A549 (cell line): ENCODE measurements around the gene SEPTIN10. TPM values are rescaled to one million over a fixed set of nuclear protein-coding genes. Genes with fewer than 3 reads are reported as not detected.
A peak's percentile ranks its signal among the peaks of the same experiment; 100 is the strongest.

ENCODE experiments used
- ATAC-seq, 2 experiments: fragments of 200-7000 bp in 1 of 2; fragments of >200 bp in 1 of 2; cut with Nextera tagmentation in 1 of 2; cut with Tn5 transposase in 1 of 2; 3 replicates each; pipeline versions ENCODE4 v1.8.0 to v1.9.1; 2018 to 2020; ENCODE audit warnings: mild to moderate bottlenecking in 1 of 2, moderate library complexity in 1 of 2
- CTCF ChIA-PET: fragments of 300-600 bp; sonication (Branson Sonifier 250); formaldehyde crosslinking; extraction: SDS; loops from one replicate; lab custom pipeline; 2021; ENCODE audit warnings: antibody characterized with exemption, inconsistent platforms; lab: Yijun Ruan, JAX
- POLR2A ChIA-PET: fragments of 350-600 bp; formaldehyde crosslinking; extraction: SDS; loops from one replicate; lab custom pipeline; 2021; ENCODE audit warnings: antibody characterized with exemption, inconsistent platforms; lab: Yijun Ruan, JAX
- DNase-seq, 2 experiments: peaks; one replicate each; pipeline versions ENCODE4 v3.0.0 to v3.0.0-alpha.2; 2011 to 2016; ENCODE audit warnings: low read depth in 1 of 2, low spot score in 1 of 2
- FAIRE-seq: peaks from 2 replicates; lab custom pipeline; 2011; peaks lifted over from hg19 to GRCh38; lab: Jason Lieb, UNC
- H3K27ac ChIP-seq, 2 experiments: fragments of >200 bp; sonication (Bioruptor Twin); formaldehyde crosslinking; 3 replicates each; pipeline ENCODE4 v1.5.1; 2016 to 2017
- H3K4me1 ChIP-seq: fragments of >200 bp; sonication (Bioruptor Twin); formaldehyde crosslinking; 3 replicates; pipeline ENCODE4 v1.6.1; 2016
- H3K4me2 ChIP-seq: fragments of >200 bp; sonication (Bioruptor Twin); formaldehyde crosslinking; 3 replicates; pipeline ENCODE4 v1.6.1; 2016
- H3K4me3 ChIP-seq: fragments of >200 bp; sonication (Bioruptor Twin); formaldehyde crosslinking; 3 replicates; pipeline ENCODE4 v1.5.1; 2016
- H3K9me3 ChIP-seq: fragments of >200 bp; sonication (Bioruptor Twin); formaldehyde crosslinking; 3 replicates; pipeline ENCODE4 v1.6.1; 2016
- ATOH8 ChIP-seq: fragments of 250-450 bp; sonication (Bioruptor Pico); IDR thresholded peaks from 2 replicates; pipeline ENCODE4 v1.5.0; 2020; ENCODE audit warnings: low read depth, mild to moderate bottlenecking, moderate library complexity
- CBX2 ChIP-seq: fragments of 200-600 bp; sonication (generic); IDR thresholded peaks from 2 replicates; pipeline ENCODE4 v1.6.1; 2016; ENCODE audit warnings: low read depth, mild to moderate bottlenecking, borderline replicate concordance
- CHD4 ChIP-seq: fragments of 200-600 bp; sonication (generic); IDR thresholded peaks from 2 replicates; pipeline ENCODE4 v1.6.1; 2016; ENCODE audit warnings: antibody characterized with exemption, mild to moderate bottlenecking, borderline replicate concordance
- CTCF ChIP-seq: fragments of >200 bp; sonication (Bioruptor Twin); formaldehyde crosslinking; IDR thresholded peaks from 3 replicates; pipeline ENCODE4 v1.5.1; 2016
- E2F6 ChIP-seq: IDR thresholded peaks from 2 replicates; pipeline ENCODE4 v1.6.1; 2012; ENCODE audit warnings: low read depth, borderline replicate concordance
- EHMT2 ChIP-seq: fragments of 200-600 bp; sonication (generic); IDR thresholded peaks from 2 replicates; pipeline ENCODE4 v1.6.1; 2016; ENCODE audit warnings: antibody characterized with exemption, low read depth, mild to moderate bottlenecking, moderate library complexity
- EP300 ChIP-seq, 2 experiments: fragments of >200 bp; sonication (Bioruptor Twin); formaldehyde crosslinking; IDR thresholded peaks; 2 replicates in 1 of 2; 3 replicates in 1 of 2; pipeline ENCODE4 v1.6.1; 2016 to 2017
- FOSB ChIP-seq: fragments of 250-450 bp; sonication (Bioruptor Pico); IDR thresholded peaks from 2 replicates; pipeline ENCODE4 v1.5.0; 2020; ENCODE audit warnings: mild to moderate bottlenecking, moderate library complexity
- HDAC2 ChIP-seq: fragments of 200-600 bp; sonication (generic); IDR thresholded peaks from 2 replicates; pipeline ENCODE4 v1.6.1; 2016
- HES2 ChIP-seq: fragments of >200 bp; sonication (Bioruptor Twin); formaldehyde crosslinking; IDR thresholded peaks from 2 replicates; pipeline ENCODE4 v1.6.1; 2016
- HOXB13 ChIP-seq: fragments of 250-450 bp; sonication (Bioruptor Pico); IDR thresholded peaks from 2 replicates; pipeline ENCODE4 v1.5.0; 2020; ENCODE audit warnings: low read depth, mild to moderate bottlenecking, moderate library complexity
- JUNB ChIP-seq: fragments of >200 bp; sonication (Bioruptor Twin); formaldehyde crosslinking; IDR thresholded peaks from 2 replicates; pipeline ENCODE4 v1.6.1; 2016
- MAFK ChIP-seq: fragments of 450-650 bp; IDR thresholded peaks from 2 replicates; pipeline ENCODE4 v1.6.1; 2014; ENCODE audit not compliant: partially characterized antibody
- MAX ChIP-seq: IDR thresholded peaks from 2 replicates; pipeline ENCODE4 v1.6.1; 2012
- MAZ ChIP-seq: fragments of 150-350 bp; IDR thresholded peaks from 2 replicates; pipeline ENCODE4 v1.6.1; 2014; ENCODE audit warnings: antibody characterized with exemption, low read depth, low read length, borderline replicate concordance
- NPAS2 ChIP-seq: fragments of 250-450 bp; sonication (Bioruptor Pico); IDR thresholded peaks from 2 replicates; pipeline ENCODE4 v1.8.0; 2022; ENCODE audit warnings: mild to moderate bottlenecking, moderate library complexity, borderline replicate concordance
- POLR2A ChIP-seq: IDR thresholded peaks from 2 replicates; pipeline ENCODE4 v1.6.1; 2012; ENCODE audit warnings: mild to moderate bottlenecking, low read length
- RAD21 ChIP-seq, 2 experiments: fragments of >200 bp in 1 of 2; sonication (Bioruptor Twin) in 1 of 2; formaldehyde crosslinking in 1 of 2; IDR thresholded peaks in 1 of 2; conservative IDR thresholded peaks in 1 of 2; 2 replicates in 1 of 2; 3 replicates in 1 of 2; pipeline ENCODE4 v1.6.1; 2012 to 2018; ENCODE audit warnings: inconsistent platforms in 1 of 2
- REST ChIP-seq: fragments of 200-600 bp; sonication (generic); IDR thresholded peaks from 2 replicates; pipeline ENCODE4 v1.6.1; 2016; ENCODE audit warnings: antibody characterized with exemption, mild to moderate bottlenecking, moderate library complexity
- RNF2 ChIP-seq: fragments of 200-600 bp; sonication (generic); IDR thresholded peaks from 2 replicates; pipeline ENCODE4 v1.6.1; 2016; ENCODE audit warnings: low read depth, mild to moderate bottlenecking, antibody characterized with exemption, moderate library complexity, borderline replicate concordance
- SMC3 ChIP-seq: fragments of >200 bp; sonication (Bioruptor Twin); formaldehyde crosslinking; IDR thresholded peaks from 3 replicates; pipeline ENCODE4 v1.6.1; 2018; ENCODE audit warnings: inconsistent platforms
- SREBF2 ChIP-seq: fragments of 450-650 bp; IDR thresholded peaks from 2 replicates; pipeline ENCODE4 v1.6.1; 2014; ENCODE audit warnings: mild to moderate bottlenecking, moderate library complexity
- ZFP36 ChIP-seq: fragments of 450-650 bp; IDR thresholded peaks from 2 replicates; pipeline ENCODE4 v1.6.1; 2014; ENCODE audit warnings: borderline replicate concordance; ENCODE audit not compliant: partially characterized antibody
- ZNF302 ChIP-seq: fragments of 250-450 bp; sonication (Bioruptor Pico); IDR thresholded peaks from 2 replicates; pipeline ENCODE4 v1.9.0; 2021; ENCODE audit warnings: inconsistent platforms, mild to moderate bottlenecking, moderate library complexity
- ZSCAN20 ChIP-seq: fragments of 250-450 bp; sonication (Bioruptor Pico); IDR thresholded peaks from 2 replicates; pipeline ENCODE4 v1.8.0; 2022; ENCODE audit warnings: mild to moderate bottlenecking, moderate library complexity
- WGBS: methylation state at CpG from one replicate; pipeline ENCODE4 v1.1.6; 2017; ENCODE audit errors: missing lambda C conversion rate; 5-methylcytosine and 5-hydroxymethylcytosine counted together
- polyA plus RNA-seq, 4 experiments: library from polyadenylated mRNA; depleted of rRNA in 3 of 4; stranded (reverse); fragments of >200 nt; fragmentation: RNase III in 1 of 4; extraction: RNeasy Plus Mini Kit Qiagen cat#74134 plus additional on column Dnase treatment in 1 of 4; gene quantifications; 2 replicates in 3 of 4; 3 replicates in 1 of 4; pipeline ENCODE4 v1.2.3, GENCODE V29; 2011 to 2017

SEPTIN10 gene
- polyA plus RNA-seq, 2 of the 4 experiments (the other 2 are of a cell fraction): 87.6 to 95.0 TPM

GRCh38 chr2:109512076-109512475 is 101.7 kb downstream of the SEPTIN10 start:
- CTCF ChIA-PET: interaction anchor here (1.4 to 8.7 kb wide), 3 partner anchors 12 to 386 kb away, joined by 4 to 110 read pairs (median 33); partner anchors contain the start of gene SH3RF3
- no peak overlapping the region for H3K4me2 ChIP-seq

GRCh38 chr2:109511168-109511567 is 102.6 kb downstream of the SEPTIN10 start:
- FAIRE-seq (no peak), ATAC-seq (no peak), DNase-seq (no peak)
- ChIA-PET POLR2A (no interaction called here), CTCF (interaction anchor here (0.6 to 8.7 kb wide), 20 partner anchors 11 to 655 kb away, joined by 3 to 110 read pairs (median 4); partner anchors contain the start of gene SH3RF3)
- Histone ChIP-seq H3K4me3 (no peak overlapping the region), H3K4me1 (peaks cover 4% of the 10 kb centered on the region; the same call in 1 of the 3 replicates), H3K9me3 (no peaks in the 10 kb centered on the region), H3K27ac (no peak overlapping the region), H3K4me2 (no peak overlapping the region)
- 58% methylated on average over 3 of the region's 3 CpGs for WGBS
- TF ChIP-seq MAX (no peak), JUNB (no peak), SMC3 (no peak), POLR2A (no peak)

More at GRCh38 chr2:109512076-109512475, 101.7 kb downstream of the SEPTIN10 start:
- Histone ChIP-seq H3K27ac (no peak overlapping the region), H3K9me3 (no peaks in the 10 kb centered on the region), H3K4me1 (peaks cover 7% of the 10 kb centered on the region; the same call in 1 of the 3 replicates), H3K4me3 (no peak overlapping the region)
- no peak for DNase-seq
- WGBS: 85% methylated on average over 4 of the region's 5 CpGs
- FAIRE-seq: no peak
- TF ChIP-seq CHD4 (no peak), E2F6 (no peak)
- POLR2A ChIA-PET: no interaction called here
- ATAC-seq: no peak

GRCh38 chr2:109510136-109511028 is 103.4 kb downstream of the SEPTIN10 start:
- no peak for FAIRE-seq
- POLR2A ChIA-PET: no interaction called here
- H3K4me1 ChIP-seq: peaks cover 4% of the 10 kb centered on the region; the same call in 1 of the 3 replicates
- TF ChIP-seq ATOH8 (CRISPR knock-in tag) (no peak), ZSCAN20 (no peak), EP300 (IDR thresholded peaks at IDR 0.05) (no peak), HES2 (no peak), RNF2 (no peak), HDAC2 (no peak), NPAS2 (CRISPR knock-in tag) (no peak), ZNF302 (CRISPR knock-in tag) (no peak), MAZ (no peak), SREBF2 (no peak), EHMT2 (no peak), CBX2 (no peak), MAFK (no peak), RAD21 (conservative IDR thresholded peaks at IDR 0.05 in 1 of 2, IDR thresholded peaks at IDR 0.05 in 1 of 2) (peak; percentile 85 to 92), REST (no peak), HOXB13 (CRISPR knock-in tag) (no peak), CTCF (peak; percentile 83), ZFP36 (no peak), FOSB (CRISPR knock-in tag) (no peak)

More at GRCh38 chr2:109510136-109511028, 103.4 kb downstream of the SEPTIN10 start:
- CTCF ChIA-PET: interaction anchor here (0.6 to 8.7 kb wide), 65 partner anchors 10 to 1293 kb away, joined by 3 to 110 read pairs (median 4); partner anchors contain the start of gene SH3RF3
- ATAC-seq (peak; percentile 79 to 94), DNase-seq (peak; percentile 74 to 76)
- 35% methylated on average over 13 of the region's 19 CpGs for WGBS
- H3K27ac ChIP-seq: no peak overlapping the region
- no peak overlapping the region for H3K4me3 ChIP-seq
- no peak overlapping the region for H3K4me2 ChIP-seq
- no peaks in the 10 kb centered on the region for H3K9me3 ChIP-seq
